ENCODE measurements around the gene YTHDF1. TPM values are rescaled to one million over a fixed set of nuclear protein-coding genes. Genes with fewer than 3 reads are reported as not detected.

The YTHDF1 gene
- 12.8 and 17.7 TPM in 2 replicates for total RNA-seq

DNA sequence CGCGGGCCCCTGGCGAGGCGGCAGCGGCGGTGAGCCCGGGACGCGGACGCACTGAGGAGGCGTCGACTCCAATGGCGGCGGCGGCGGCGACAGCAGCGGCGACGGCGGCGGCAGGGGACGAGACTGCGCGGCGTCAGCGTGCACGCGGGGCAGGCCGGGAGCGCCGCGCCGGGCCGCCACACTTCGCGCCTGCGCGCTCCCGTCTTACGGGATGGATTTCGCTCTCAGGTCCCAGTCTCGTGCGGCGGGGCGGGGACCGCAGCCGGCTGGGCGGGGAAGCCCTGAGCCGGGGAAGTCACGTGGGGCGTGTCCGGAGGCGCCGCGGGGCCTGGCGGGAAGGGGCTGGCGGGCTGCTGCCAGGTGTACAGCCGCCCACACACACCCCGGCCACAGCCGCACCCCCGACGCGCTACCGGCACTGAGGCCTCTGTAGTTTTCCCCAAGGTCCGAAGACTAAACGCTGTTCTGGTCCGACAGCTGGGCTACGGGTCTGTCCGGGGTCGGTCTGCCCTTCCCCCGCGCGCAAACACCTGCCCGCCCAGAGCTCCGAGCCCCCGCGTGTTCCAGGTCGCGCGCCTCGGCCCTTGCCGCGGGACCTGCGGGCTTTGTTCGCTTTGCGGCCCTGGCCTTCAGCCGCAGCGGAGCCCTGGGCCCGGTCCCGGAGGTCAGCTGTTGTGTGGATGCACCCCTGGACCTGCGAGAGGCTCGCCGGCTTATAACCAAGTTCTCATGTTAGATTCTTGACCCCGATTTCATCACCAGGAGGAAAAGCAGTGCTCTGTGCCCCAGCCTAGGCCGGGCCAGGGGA, at the start of gene YTHDF1:
Gene YTHDF1 (minus strand): TSS at position 91 of the 808 bp plus-strand sequence. CDS start 239 bp downstream, outside the sequence.

DNA sequence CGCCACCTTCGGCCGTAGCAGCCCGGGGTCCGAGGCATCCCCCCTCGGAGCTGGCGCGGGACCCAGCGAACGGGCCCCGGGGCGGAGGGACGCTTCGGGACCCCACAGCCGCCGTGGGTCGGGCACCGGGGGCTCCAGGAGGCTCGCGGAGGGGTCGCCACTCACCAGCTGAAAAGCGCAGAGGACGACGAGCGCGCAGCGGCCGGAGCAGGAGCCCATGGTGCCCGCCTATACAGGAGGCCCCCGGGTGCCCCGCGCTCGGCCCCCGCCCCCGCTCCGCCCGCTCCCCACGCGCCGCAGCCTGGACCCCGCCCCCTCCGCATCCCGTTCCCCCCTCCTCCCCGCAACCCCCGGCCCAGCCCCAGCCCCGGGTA, 38.3 kb upstream of the YTHDF1 start, which contains the start of gene NKAIN4:
Gene NKAIN4 (minus strand): TSS at position 232 of the 374 bp plus-strand sequence. CDS start 13 bp downstream, at position 219.

DNA sequence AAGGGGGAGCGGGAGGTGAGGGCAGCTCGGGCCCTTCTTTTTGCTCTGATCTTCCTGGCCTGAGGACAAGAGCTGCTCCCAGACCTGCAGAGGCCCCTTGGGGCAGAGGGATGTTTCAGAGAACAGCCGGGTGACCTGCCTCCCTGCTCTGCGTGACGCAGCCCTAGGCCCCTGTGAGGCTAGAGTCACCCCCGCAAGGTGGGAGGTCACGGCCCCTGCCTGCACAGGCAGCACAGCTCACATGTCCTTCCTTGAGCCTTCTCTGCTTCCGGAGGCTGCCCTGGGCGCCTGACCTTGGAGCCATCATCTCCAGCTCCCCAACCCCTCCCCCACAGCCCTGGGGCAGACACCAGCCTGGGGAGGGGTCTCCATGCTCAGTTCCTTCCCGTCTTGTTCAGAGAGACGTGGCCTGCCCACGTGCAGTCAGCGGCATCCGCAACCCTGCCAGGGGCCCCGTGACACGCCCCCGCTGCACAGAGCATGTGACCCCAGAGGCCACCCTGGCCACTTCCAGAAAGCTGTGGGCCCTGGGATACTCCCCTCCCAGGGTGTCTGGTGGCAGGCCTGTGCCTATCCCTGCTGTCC, 19.6 kb upstream of the YTHDF1 start, which contains the start of gene BIRC7:
Gene BIRC7 (plus strand): TSS at position 507 of the 585 bp plus-strand sequence. CDS start 192 bp downstream, outside the sequence.

Other genes with a start within 250 kb of the YTHDF1 start
- not detected in 2 replicates for gene BHLHE23, start 209.2 kb downstream of the YTHDF1 start, total RNA-seq
- gene BIRC7, start 19.8 kb upstream of the YTHDF1 start, total RNA-seq, result 0.65 TPM in 1 of 2 replicates, not detected in the other
- gene NKAIN4, start 38.3 kb upstream of the YTHDF1 start, total RNA-seq, result 0.18 TPM in 1 of 2 replicates, not detected in the other
- 68.0 and 93.2 TPM in 2 replicates for gene ARFGAP1, start 56.7 kb upstream of the YTHDF1 start, total RNA-seq
- not detected in 2 replicates for gene COL20A1, start 77.1 kb upstream of the YTHDF1 start, total RNA-seq
- not detected in 2 replicates for gene CHRNA4, start 145.2 kb upstream of the YTHDF1 start, total RNA-seq